ENCODE measurements around the gene HINT2. TPM values are rescaled to one million over a fixed set of nuclear protein-coding genes. Genes with fewer than 3 reads are reported as not detected.

Gene HINT2
- total RNA-seq, 1 donor, result 13.8 TPM

DNA sequence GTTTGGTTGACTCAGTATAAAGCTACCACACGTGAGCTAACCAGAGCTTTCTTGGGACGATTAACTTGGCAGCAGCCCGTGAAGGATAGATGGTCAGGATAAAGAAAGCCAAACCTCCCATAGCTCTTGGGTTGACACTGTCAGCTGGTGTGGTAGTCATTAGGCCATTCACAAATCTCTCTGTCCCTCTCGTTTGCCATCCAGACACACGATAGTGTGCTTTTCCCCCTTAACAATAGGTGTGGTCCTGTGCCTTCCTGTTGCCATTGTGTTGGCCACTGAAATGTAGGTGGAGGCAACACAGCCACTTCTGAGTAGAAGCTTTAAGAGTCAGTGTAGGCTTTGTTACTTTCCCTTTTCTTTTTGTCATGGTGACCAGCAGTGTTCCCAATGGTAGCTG lies 43.6 kb upstream of the HINT2 start:
- no peak for TF ChIP-seq CTCF (IDR thresholded peaks at IDR 0.05; ENCODE audit: insufficient read depth, low read depth, low read length)
- no peak overlapping the region for H3K4me3 ChIP-seq (ENCODE audit: low read depth, low read length)
- DNase-seq (ENCODE audit: low read depth), result no peak

DNA sequence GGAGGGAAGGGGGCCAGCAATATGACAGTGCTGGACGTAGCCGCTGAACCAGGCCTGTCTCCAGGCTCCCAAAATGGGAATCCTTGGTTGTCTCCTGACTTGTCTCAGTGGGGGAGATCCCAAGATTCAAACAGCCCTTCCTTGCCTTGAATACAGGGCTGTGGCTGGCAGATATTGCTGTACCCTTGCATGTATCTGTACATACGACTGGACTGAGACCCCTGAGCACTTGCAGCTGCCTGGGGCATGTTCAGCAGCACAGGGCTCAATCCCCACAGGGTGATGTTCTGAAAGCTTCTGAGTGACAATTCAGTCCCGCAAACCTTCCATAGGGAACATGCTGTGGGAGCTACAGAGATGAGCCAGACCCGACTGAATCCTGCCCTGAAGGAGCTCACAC lies 42.0 kb upstream of the HINT2 start:
- no peak overlapping the region for H3K4me3 ChIP-seq (ENCODE audit: low read depth, low read length)
- no peak for DNase-seq (ENCODE audit: low read depth)
- TF ChIP-seq CTCF (IDR thresholded peaks at IDR 0.05; ENCODE audit: insufficient read depth, low read depth, low read length), result no peak

DNA sequence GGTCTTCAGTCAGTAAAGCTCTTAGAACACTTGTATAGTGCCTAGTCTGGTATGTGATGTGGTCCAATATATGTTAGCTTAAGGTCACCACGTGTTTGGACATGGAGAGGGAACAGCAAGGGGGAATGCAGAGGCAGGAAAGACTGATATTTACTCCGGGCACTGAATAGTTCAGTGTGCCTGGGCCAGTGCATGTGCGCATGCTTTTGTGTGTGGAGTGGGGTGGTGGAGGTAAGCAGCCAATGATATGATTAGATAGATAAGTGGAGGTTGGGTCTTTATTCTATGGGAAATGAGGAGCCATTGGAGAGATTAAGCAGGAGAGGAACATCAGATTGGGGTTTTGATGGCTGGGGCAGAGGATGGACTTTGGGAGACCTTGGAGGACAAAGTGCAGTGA lies 41.4 kb upstream of the HINT2 start:
- DNase-seq (ENCODE audit: low read depth), result no peak
- no peak for TF ChIP-seq CTCF (IDR thresholded peaks at IDR 0.05; ENCODE audit: insufficient read depth, low read depth, low read length)
- no peak overlapping the region for H3K4me3 ChIP-seq (ENCODE audit: low read depth, low read length)

- no peak for TF ChIP-seq CTCF (IDR thresholded peaks at IDR 0.05; ENCODE audit: insufficient read depth, low read depth, low read length)
- H3K4me3 ChIP-seq (ENCODE audit: low read depth, low read length), result no peak overlapping the region
- no peak for DNase-seq (ENCODE audit: low read depth)
These were observed 39.4 kb upstream of the HINT2 start for GRCh38 chr9:35854091-35854762.

DNA sequence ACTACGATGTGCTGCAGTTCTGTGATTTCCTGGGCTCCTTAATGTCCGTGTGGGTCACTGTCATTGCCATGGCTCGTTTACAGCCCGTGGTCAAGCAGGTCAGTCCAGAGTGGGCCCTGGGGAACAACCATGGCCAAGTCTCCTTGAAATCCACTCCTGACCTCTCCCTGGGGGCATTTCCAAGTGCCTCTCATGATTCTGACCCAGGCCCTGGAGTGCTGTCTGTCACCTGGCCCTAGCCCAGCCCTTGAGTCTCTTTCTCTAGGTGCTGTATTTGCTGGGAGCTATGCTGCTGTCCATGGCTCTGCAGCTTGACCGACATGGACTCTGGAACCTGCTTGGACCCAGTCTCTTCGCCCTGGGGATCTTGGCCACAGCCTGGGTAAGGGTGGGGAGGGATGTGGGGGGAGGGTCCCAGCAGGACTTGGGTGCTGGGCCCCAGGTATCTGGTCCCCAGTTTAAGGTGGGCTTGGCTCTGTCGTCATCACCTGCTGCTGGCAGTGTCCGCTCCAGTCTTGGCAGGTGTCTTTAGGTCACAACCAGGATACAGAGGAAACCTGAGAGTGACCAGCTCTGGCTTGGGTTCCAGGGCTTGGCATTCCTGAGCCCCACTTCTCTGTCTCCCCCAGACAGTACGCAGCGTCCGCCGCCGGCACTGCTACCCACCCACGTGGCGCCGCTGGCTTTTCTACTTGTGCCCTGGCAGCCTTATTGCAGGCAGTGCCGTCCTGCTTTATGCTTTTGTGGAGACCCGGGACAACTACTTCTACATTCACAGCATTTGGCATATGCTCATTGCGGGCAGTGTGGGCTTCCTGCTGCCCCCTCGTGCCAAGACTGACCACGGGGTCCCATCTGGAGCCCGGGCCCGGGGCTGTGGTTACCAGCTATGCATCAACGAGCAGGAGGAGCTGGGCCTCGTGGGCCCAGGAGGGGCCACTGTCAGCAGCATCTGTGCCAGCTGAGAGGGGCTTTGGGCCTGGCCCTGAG lies 38.3 kb upstream of the HINT2 start:
- TF ChIP-seq CTCF (IDR thresholded peaks at IDR 0.05; ENCODE audit: insufficient read depth, low read depth, low read length), result no peak
- H3K4me3 ChIP-seq (ENCODE audit: low read depth, low read length), result no peak overlapping the region
- DNase-seq (ENCODE audit: low read depth), result no peak

DNA sequence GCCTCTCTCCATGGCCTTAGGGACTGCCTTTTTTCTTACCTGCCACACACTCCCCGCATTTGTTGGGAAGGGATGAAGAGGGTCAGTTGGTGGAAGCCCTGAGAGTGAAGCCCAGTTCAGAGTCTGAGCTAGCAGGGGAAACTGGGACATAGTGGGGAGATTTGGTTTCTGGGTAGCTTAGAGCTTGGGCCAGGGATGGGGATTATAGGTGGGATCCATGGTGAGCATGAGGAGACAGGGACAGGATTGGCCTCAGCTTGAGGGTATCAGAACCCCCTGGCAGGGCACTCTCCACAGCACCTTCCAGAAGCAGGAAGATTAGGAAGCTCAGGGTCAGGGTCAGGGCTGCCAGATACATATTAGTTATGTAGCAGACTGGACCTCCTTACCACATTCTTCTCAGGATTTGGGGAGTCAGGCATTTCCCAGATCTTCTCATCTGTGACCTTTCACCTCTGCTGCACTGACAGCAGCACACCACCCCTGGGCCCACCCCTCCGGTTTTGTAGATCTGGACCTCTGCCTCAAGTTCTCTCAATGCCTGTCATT lies 37.5 kb upstream of the HINT2 start:
- H3K4me3 ChIP-seq (ENCODE audit: low read depth, low read length), result no peak overlapping the region
- no peak for TF ChIP-seq CTCF (IDR thresholded peaks at IDR 0.05; ENCODE audit: insufficient read depth, low read depth, low read length)
- DNase-seq (ENCODE audit: low read depth), result no peak

Measured in fibroblast of villous mesenchyme (primary cell).